GM19438 (cell line): ENCODE data around the gene SERPINB6.
"Not testable (repeated sequence)": the region's sequence is repeated elsewhere in the genome, so short reads cannot be mapped to it uniquely, and the experiment has no call there.

Source experiments
- ATAC-seq: cut with Tn5 transposase; IDR thresholded peaks from one replicate; pipeline ENCODE4 v1.9.1; 2021; ENCODE audit warnings: low read depth; ENCODE audit not compliant: unreplicated experiment

SERPINB6 gene

GRCh38 chr6:2940010-2940850 lies 31.1 kb downstream of the SERPINB6 start:
- peak; percentile 79 for ATAC-seq

- ATAC-seq, result no peak
Measured at GRCh38 chr6:2939315-2940009, 31.9 kb downstream of the SERPINB6 start.

- ATAC-seq, result no peak
Measured at GRCh38 chr6:2938632-2939083, 32.7 kb downstream of the SERPINB6 start.

- ATAC-seq, result no peak
Measured at GRCh38 chr6:2938004-2938631, 33.2 kb downstream of the SERPINB6 start.

- ATAC-seq, result no peak
Measured at GRCh38 chr6:2937627-2938003, 33.8 kb downstream of the SERPINB6 start.

GRCh38 chr6:2935566-2936291 lies 35.6 kb downstream of the SERPINB6 start:
- ATAC-seq, result no peak

- no peak for ATAC-seq
Measured at GRCh38 chr6:2934057-2934456, 37.3 kb downstream of the SERPINB6 start.

GRCh38 chr6:2932911-2933310 lies 38.5 kb downstream of the SERPINB6 start:
- not testable (repeated sequence) for ATAC-seq

GRCh38 chr6:2931970-2932748 lies 39.2 kb downstream of the SERPINB6 start:
- ATAC-seq, result peak; percentile 64

- no peak for ATAC-seq
Measured at GRCh38 chr6:2931055-2931454, 40.3 kb downstream of the SERPINB6 start.

GRCh38 chr6:2927931-2928330 lies 43.4 kb downstream of the SERPINB6 start:
- ATAC-seq, result not testable (repeated sequence)

GRCh38 chr6:2925842-2926747 lies 45.3 kb downstream of the SERPINB6 start:
- ATAC-seq, result not testable (repeated sequence)

GRCh38 chr6:2921520-2922115 lies 49.7 kb downstream of the SERPINB6 start:
- no peak for ATAC-seq

GRCh38 chr6:2920671-2921112 lies 50.7 kb downstream of the SERPINB6 start:
- no peak for ATAC-seq

- no peak for ATAC-seq
Measured at GRCh38 chr6:2919886-2920285, 51.5 kb downstream of the SERPINB6 start.

- ATAC-seq, result no peak
Measured at GRCh38 chr6:2919401-2919800, 52.0 kb downstream of the SERPINB6 start.

GRCh38 chr6:2918936-2919335 lies 52.4 kb downstream of the SERPINB6 start:
- ATAC-seq, result no peak

GRCh38 chr6:2917801-2918445 lies 53.4 kb downstream of the SERPINB6 start:
- no peak for ATAC-seq
